Brain microvascular endothelial cell (primary cell): ENCODE results near the gene LDLRAD4.

ENCODE experiments used
- DNase-seq: peaks from one replicate; pipeline ENCODE4 v3.0.0-alpha.2; 2020
- H3K27ac ChIP-seq: fragments of 250-450 bp; sonication (Bioruptor Pico); 2 replicates; pipeline ENCODE4 v1.5.1; 2020; ENCODE audit warnings: mild to moderate bottlenecking, moderate library complexity
- H3K27me3 ChIP-seq: fragments of 250-450 bp; sonication (Bioruptor Pico); replicated peaks from 2 replicates; pipeline ENCODE4 v1.5.1; 2020; ENCODE audit warnings: mild to moderate bottlenecking
- H3K36me3 ChIP-seq: fragments of 250-450 bp; sonication (Bioruptor Pico); replicated peaks from 2 replicates; pipeline ENCODE4 v1.5.1; 2020; ENCODE audit warnings: mild to moderate bottlenecking
- H3K4me3 ChIP-seq: 2 replicates; pipeline ENCODE4 v1.5.1; 2011; ENCODE audit warnings: low read depth, mild to moderate bottlenecking, control low read depth, low read length, moderate library complexity
- in situ Hi-C: cut with HindIII; loops from 2 replicates; pipeline ENCODE4 v1.10.0; 2017; ENCODE audit warnings: low sequenced_read_pairs, low pct_ligation_motif_present
- TF ChIP-seq, protein P1 (sequence below): IDR thresholded peaks from 2 replicates; pipeline ENCODE4 v1.5.1; 2011; ENCODE audit warnings: low read depth, mild to moderate bottlenecking, moderate library complexity, low read length, control low read depth, inconsistent platforms; ENCODE audit errors: missing control alignments

LDLRAD4 gene

DNA sequence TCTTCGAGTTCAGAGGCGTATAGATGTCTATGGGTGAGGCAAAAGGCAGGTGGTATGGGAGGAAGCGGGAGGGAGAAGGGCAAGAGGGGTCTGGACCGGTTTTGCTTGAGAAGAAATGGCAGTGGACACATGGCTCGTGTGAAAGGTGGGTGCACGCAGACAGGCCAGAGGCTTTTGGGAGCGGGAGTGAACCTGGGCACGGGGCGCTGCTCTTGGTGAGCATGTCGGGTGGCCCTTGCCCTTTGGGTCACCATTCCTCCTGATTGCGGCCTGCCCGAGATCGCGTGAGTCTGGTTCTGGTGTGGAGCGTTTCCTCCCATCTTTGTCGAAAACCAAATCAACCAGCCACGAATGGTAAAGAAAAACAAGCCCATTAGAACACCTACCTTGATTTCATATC, 12.6 kb downstream of the LDLRAD4 start:
- DNase-seq: no peak
- in situ Hi-C loops: no loop called here
- H3K27me3 ChIP-seq: no peaks in the 10 kb centered on the region
- H3K36me3 ChIP-seq: no peaks in the 10 kb centered on the region
- TF ChIP-seq, protein P1, sequence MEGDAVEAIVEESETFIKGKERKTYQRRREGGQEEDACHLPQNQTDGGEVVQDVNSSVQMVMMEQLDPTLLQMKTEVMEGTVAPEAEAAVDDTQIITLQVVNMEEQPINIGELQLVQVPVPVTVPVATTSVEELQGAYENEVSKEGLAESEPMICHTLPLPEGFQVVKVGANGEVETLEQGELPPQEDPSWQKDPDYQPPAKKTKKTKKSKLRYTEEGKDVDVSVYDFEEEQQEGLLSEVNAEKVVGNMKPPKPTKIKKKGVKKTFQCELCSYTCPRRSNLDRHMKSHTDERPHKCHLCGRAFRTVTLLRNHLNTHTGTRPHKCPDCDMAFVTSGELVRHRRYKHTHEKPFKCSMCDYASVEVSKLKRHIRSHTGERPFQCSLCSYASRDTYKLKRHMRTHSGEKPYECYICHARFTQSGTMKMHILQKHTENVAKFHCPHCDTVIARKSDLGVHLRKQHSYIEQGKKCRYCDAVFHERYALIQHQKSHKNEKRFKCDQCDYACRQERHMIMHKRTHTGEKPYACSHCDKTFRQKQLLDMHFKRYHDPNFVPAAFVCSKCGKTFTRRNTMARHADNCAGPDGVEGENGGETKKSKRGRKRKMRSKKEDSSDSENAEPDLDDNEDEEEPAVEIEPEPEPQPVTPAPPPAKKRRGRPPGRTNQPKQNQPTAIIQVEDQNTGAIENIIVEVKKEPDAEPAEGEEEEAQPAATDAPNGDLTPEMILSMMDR: no peak
- H3K4me3 ChIP-seq: no peak overlapping the region
- H3K27ac ChIP-seq: no peak overlapping the region

GRCh38 chr18:13232086-13232917, 13.7 kb downstream of the LDLRAD4 start:
- no peak for DNase-seq
- Histone ChIP-seq H3K27me3 (no peaks in the 10 kb centered on the region), H3K27ac (no peak overlapping the region), H3K36me3 (no peaks in the 10 kb centered on the region), H3K4me3 (no peak overlapping the region)
- in situ Hi-C loops: no loop called here
- TF ChIP-seq, protein P1: no peak

- Histone ChIP-seq H3K27me3 (no peaks in the 10 kb centered on the region), H3K36me3 (no peaks in the 10 kb centered on the region), H3K27ac (no peak overlapping the region), H3K4me3 (no peak overlapping the region)
- no peak for DNase-seq
- TF ChIP-seq, protein P1: no peak
- in situ Hi-C loops: no loop called here
These were observed 14.6 kb downstream of the LDLRAD4 start for GRCh38 chr18:13232971-13233786.

DNA sequence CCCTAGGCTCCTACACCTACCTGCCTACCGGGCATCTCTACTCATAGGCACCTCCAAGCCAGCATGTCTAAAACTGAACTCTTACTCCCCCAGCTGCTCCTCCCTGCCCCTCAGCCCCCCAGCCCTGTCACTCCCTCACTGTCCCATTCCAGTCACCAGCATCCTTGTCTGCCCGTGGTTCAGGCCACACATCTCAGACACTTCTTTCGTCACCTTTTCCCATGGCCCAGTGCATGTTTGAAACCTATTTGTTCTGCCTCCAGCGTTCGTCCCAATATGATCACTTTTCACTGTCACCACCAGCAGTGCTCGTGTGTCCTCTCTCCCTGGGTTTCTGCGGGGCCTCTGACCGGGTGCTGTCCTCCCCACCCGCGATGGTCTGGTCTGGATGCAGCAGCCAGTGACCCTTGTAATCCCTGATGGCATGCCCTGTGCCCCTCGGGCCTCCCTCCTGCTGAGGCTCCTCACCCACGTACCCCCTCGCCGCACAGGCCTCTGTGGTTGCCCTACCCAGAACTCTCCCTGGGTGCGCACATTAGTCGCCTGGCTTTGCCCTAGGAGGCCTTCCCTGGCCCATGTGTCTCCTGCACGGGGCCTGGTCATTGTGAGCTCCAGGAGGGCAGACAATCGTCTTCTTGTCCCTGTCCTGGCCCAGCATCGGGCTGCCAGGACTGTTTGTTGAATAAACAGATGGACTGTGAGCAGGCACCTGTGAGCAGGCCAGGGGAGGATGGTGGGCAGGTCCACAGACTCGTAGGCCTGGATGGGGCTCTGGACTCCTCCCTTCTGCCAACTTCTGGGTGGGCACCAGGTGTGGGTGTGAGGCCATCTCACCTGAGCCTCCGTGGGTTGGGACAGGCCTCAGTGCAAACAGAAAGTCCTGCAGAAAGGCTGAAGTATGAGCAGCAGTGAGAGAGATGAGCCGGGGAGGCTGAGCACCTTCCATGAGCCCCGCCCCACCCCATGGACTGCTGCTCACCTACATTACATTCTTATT, 15.5 kb downstream of the LDLRAD4 start:
- no peaks in the 10 kb centered on the region for H3K36me3 ChIP-seq
- no peak overlapping the region for H3K27ac ChIP-seq
- TF ChIP-seq, protein P1: no peak
- in situ Hi-C loops: no loop called here
- H3K4me3 ChIP-seq: no peak overlapping the region
- no peaks in the 10 kb centered on the region for H3K27me3 ChIP-seq
- DNase-seq: no peak

GRCh38 chr18:13235421-13235831, 16.9 kb downstream of the LDLRAD4 start:
- Histone ChIP-seq H3K4me3 (no peak overlapping the region), H3K27me3 (no peaks in the 10 kb centered on the region), H3K27ac (no peak overlapping the region), H3K36me3 (no peaks in the 10 kb centered on the region)
- no peak for DNase-seq
- TF ChIP-seq, protein P1: no peak
- in situ Hi-C loops: no loop called here
